Measurements from ENCODE around the gene ATAT1.

The ATAT1 gene

GRCh38 chr6:30679765-30680535 is 53.3 kb downstream of the ATAT1 start:
- no peak for TF ChIP-seq CTCF (conservative IDR thresholded peaks at IDR 0.05; ENCODE audit: low read depth, low read length)
- DNase-seq (ENCODE audit: low read depth), result no peak
- peak overlapping the region; percentile 7 for H3K4me3 ChIP-seq (ENCODE audit: low read depth, low read length)

DNA sequence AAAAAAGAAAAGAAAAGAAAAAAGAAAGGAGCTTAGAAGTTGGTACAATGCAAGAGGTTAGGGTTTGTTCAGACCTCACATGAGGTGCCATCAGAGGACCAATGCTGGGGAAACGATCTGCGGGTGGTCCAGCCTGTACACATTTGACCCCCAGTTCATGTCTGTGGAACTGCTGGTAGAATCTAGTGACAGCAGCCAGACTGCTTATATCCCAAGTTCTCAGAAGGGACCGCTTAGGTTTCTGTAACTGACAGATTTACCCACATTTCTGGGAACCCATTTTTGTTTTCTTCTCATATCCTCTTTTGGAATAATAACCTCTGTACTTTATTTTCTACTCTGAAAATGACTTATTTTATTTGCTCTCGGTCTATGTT is 55.1 kb downstream of the ATAT1 start:
- H3K4me3 ChIP-seq (ENCODE audit: low read depth, low read length), result peak overlapping the region; percentile 89
- no peak for DNase-seq (ENCODE audit: low read depth)
- no peak for TF ChIP-seq CTCF (conservative IDR thresholded peaks at IDR 0.05; ENCODE audit: low read depth, low read length)

DNA sequence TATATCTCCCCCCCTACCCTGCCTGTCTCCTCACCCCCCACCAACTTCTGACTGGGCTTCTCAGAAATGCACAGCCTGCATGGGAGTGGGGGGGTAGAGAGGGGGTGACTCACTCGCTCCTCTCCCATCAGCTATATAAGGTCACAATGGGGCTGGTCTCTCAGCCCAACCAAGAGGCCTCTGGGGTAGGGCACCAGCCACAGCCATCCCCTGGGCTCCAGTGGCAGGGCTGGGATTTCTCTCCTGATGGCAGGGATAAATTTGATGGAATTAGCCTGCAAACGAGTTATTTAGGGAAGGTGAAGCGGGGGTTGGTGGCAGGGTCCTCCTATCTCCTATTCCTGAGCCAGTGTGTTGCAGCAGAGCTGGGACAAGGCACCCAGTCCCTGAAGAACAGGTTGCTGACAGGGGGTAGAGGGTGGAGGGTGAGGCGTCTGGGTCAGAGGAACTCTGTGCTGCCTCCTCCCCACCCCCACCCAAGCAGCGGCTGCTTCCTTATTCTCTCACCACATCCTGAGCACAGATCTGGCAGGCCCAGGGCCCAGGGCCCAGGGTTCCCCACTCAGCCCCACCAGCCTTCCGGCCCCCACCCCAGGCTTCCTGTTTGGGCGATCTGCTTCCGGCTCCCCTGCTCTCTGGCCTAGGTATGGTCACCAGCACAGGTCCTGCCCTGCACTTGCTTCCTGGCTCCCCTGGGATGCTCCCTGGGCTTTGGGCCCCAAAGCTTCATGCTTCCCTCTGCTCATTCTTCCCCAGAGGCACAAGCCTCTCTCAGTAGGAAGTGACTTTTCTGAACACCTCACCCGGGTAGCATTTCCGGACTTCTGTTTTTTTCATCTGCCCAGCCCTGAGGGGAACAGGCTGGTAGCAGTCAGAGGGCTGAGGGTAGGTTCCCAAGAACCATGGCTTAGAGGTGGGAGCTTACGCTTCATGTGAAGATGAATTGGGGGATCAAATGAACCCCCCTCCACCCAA is 55.8 kb downstream of the ATAT1 start:
- peak; percentile 91 for DNase-seq (ENCODE audit: low read depth)
- TF ChIP-seq CTCF (conservative IDR thresholded peaks at IDR 0.05; ENCODE audit: low read depth, low read length), result no peak
- H3K4me3 ChIP-seq (ENCODE audit: low read depth, low read length), result peak overlapping the region; percentile 89

DNA sequence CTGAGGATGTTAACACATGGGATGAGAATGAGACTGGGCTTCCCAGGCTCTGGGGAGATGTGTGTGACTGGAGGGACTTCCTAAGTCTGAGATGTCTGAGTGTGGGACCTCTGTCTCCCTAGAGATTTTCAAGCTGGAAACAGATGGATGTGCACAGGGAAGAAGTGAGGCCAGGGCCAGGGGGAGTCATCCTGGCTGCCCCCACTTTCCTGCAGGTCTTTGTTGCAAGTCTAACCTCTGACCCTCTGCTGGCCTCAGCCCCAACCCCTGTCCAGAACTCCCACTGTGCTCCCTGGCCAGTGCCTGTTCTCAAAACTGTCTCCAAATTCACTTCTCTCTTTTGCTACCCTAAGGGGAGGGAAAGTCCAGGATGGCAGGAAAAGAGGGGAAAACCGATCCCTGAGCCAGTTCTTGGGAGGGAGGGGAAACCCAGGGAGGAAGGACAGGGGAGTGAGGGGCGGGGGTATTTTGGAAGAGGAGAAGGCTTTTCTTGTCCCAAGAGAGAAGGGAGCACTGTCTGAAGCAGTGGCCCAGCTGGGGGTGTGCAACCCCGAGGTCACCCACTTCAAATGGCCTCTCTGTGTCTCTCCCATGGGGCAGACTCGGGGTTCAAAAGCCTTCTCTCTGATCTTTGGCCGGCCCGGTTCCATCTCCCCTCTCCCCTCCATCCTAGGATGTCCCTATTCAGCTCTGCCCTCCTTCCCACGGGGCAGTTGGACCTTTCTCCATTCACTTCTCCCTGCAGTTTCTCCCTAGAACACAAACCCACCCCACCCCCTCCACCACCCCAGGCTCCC is 56.7 kb downstream of the ATAT1 start:
- no peak for DNase-seq (ENCODE audit: low read depth)
- H3K4me3 ChIP-seq (ENCODE audit: low read depth, low read length), result peak overlapping the region; percentile 89
- TF ChIP-seq CTCF (conservative IDR thresholded peaks at IDR 0.05; ENCODE audit: low read depth, low read length), result no peak

DNA sequence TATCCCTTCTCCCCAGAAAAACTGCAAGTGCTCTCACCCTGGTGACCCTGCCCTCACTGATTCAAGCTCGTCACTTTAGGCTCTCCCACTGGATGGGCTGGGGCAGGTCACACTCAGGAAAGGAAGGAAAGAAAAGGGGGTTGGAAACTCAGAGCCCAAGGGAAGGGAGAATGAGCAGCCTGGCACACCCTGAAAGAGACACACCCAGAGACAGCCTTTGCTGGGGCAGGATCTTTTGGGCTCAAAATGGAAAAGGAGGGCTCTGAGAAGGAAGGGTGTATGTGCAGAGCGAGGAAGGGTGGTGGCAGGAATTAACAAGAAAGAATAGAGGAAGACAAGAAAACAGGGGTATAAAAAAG is 57.3 kb downstream of the ATAT1 start:
- no peak for DNase-seq (ENCODE audit: low read depth)
- peak overlapping the region; percentile 89 for H3K4me3 ChIP-seq (ENCODE audit: low read depth, low read length)
- TF ChIP-seq CTCF (conservative IDR thresholded peaks at IDR 0.05; ENCODE audit: low read depth, low read length), result no peak

- DNase-seq (ENCODE audit: low read depth), result peak; percentile 46
- no peak for TF ChIP-seq CTCF (conservative IDR thresholded peaks at IDR 0.05; ENCODE audit: low read depth, low read length)
- H3K4me3 ChIP-seq (ENCODE audit: low read depth, low read length), result peak overlapping the region; percentile 89
These were observed 57.9 kb downstream of the ATAT1 start for GRCh38 chr6:30684386-30685156.

All from choroid plexus epithelial cell (primary cell).